Duodenal mucosa (tissue), 2 donors: ENCODE results near the gene PDSS2.

Experiments used
- H3K27ac ChIP-seq: one replicate; pipeline ENCODE4 v1.7.0; 2013; ENCODE audit warnings: low read depth, low read length
- H3K27me3 ChIP-seq, 2 donors: one replicate each; pipeline ENCODE4 v1.7.0; 2013; ENCODE audit warnings: low read length in 2 of 2, control low read depth in 1 of 2; ENCODE audit not compliant: insufficient read depth in 2 of 2, control insufficient read depth in 1 of 2
- H3K36me3 ChIP-seq, 2 donors: one replicate each; pipeline ENCODE4 v1.7.0; 2013; ENCODE audit warnings: low read length in 2 of 2, control low read depth in 1 of 2; ENCODE audit not compliant: insufficient read depth in 2 of 2, control insufficient read depth in 1 of 2
- H3K4me1 ChIP-seq, 2 donors: one replicate each; pipeline ENCODE4 v1.7.0; 2013; ENCODE audit warnings: low read length in 2 of 2, control low read depth in 1 of 2; ENCODE audit not compliant: insufficient read depth in 2 of 2, control insufficient read depth in 1 of 2
- H3K4me3 ChIP-seq, 2 donors: one replicate each; pipeline ENCODE4 v1.7.0; 2013; ENCODE audit warnings: low read length in 2 of 2, low read depth in 1 of 2
- H3K9ac ChIP-seq, 2 donors: one replicate each; pipeline ENCODE4 v1.7.0; 2013; ENCODE audit warnings: low read length in 2 of 2, low read depth in 1 of 2
- H3K9me3 ChIP-seq, 2 donors: one replicate each; pipeline ENCODE4 v1.7.0; 2013; ENCODE audit warnings: low read length in 2 of 2, control low read depth in 1 of 2; ENCODE audit not compliant: control insufficient read depth in 1 of 2

The PDSS2 gene

DNA sequence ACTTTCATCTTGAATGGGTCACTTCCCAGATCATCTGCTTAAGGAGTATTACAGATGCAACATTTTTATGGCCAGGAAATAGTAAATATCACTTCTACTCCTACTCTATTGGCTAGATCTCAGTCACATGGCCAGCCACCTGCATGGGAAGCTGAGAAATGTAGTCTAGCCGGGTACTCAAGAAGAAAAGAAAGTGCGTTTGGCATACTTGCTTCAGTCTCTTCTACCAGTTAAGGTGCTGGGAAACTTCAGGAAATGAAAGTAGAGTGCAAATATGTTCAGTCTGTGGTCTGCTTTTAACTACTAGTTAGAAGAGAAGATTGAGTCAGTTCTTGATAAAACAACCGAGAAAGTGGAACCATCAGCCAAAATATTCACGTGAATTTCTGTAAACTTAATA lies 129.2 kb downstream of the PDSS2 start:
- Histone ChIP-seq H3K4me3 (no peak overlapping the region), H3K9ac (no peak overlapping the region), H3K36me3 (no peaks in the 10 kb centered on the region), H3K9me3 (no peaks in the 10 kb centered on the region), H3K27ac (no peak overlapping the region), H3K4me1 (peaks cover 0 to 5% of the 10 kb centered on the region in 2 donors), H3K27me3 (no peaks in the 10 kb centered on the region)

GRCh38 chr6:107329063-107329860 lies 130.1 kb downstream of the PDSS2 start:
- Histone ChIP-seq H3K27ac (no peak overlapping the region), H3K9ac (no peak overlapping the region), H3K36me3 (no peaks in the 10 kb centered on the region), H3K4me3 (no peak overlapping the region), H3K4me1 (peaks cover 0 to 5% of the 10 kb centered on the region in 2 donors), H3K27me3 (no peaks in the 10 kb centered on the region), H3K9me3 (no peaks in the 10 kb centered on the region)

- no peak overlapping the region for H3K4me3 ChIP-seq
- H3K4me1 ChIP-seq = peaks cover 0 to 5% of the 10 kb centered on the region in 2 donors
- H3K9me3 ChIP-seq = no peaks in the 10 kb centered on the region
- H3K9ac ChIP-seq = no peak overlapping the region
- no peaks in the 10 kb centered on the region for H3K27me3 ChIP-seq
- H3K27ac ChIP-seq = no peak overlapping the region
- H3K36me3 ChIP-seq = no peaks in the 10 kb centered on the region
Measured at GRCh38 chr6:107328081-107328480, 131.3 kb downstream of the PDSS2 start.

DNA sequence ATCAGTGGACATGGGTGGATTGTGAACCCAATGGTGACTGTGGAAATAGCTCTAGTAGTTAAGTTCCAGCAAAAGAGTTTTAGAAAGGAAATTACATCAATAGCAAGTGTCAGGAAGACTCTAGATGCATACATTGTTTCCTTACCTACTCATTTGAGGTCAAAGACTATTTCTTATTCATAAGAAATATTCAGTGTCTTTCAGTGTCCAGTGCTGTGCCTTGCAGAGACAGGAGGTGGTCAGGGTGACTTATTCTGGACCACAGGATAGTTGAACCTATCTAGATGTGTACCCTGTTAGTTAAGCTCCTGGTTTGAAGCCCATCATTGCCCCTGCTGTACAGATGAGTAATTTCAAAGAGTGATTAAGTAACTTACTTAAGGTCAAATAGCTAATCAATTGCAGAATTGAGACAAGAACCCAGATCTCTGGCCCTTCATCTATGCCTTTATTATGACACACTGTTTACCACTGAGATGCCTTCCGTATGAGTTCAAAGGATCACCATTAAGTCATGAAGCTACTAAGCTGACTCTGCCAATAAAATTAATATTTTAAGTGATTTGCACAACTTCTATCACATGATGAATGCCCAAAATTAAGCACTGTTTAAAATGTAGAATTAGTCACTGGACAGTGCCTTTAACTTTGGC lies 136.1 kb downstream of the PDSS2 start:
- Histone ChIP-seq H3K27me3 (no peaks in the 10 kb centered on the region), H3K4me1 (no peaks in the 10 kb centered on the region), H3K27ac (no peak overlapping the region), H3K36me3 (no peaks in the 10 kb centered on the region), H3K9ac (no peak overlapping the region), H3K4me3 (no peak overlapping the region), H3K9me3 (no peaks in the 10 kb centered on the region)

DNA sequence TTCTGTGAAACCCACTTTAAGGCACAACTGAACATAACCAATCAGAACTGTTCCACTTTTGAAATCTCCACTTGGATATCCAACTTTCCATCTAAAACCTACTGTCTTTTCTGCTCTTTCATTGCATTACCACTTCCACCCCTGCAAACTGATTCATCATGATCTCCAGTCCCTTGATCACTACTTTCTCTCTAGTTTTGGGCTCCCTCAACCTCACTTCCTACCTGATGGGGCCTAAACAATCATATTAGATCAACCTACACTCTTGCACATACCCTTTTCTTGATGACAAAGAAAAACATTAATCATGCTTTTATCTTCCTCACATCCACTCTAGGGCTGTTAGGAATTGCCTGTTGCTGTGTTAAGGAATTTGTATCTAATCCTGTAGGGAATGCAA lies 137.6 kb downstream of the PDSS2 start:
- Histone ChIP-seq H3K36me3 (no peaks in the 10 kb centered on the region), H3K9me3 (no peaks in the 10 kb centered on the region), H3K27me3 (no peaks in the 10 kb centered on the region), H3K4me1 (no peaks in the 10 kb centered on the region), H3K9ac (no peak overlapping the region), H3K27ac (no peak overlapping the region), H3K4me3 (no peak overlapping the region)

GRCh38 chr6:107319906-107320530 lies 139.3 kb downstream of the PDSS2 start:
- Histone ChIP-seq H3K4me1 (no peaks in the 10 kb centered on the region), H3K4me3 (no peak overlapping the region), H3K27ac (no peak overlapping the region), H3K36me3 (no peaks in the 10 kb centered on the region), H3K9me3 (no peaks in the 10 kb centered on the region), H3K27me3 (no peaks in the 10 kb centered on the region), H3K9ac (no peak overlapping the region)

DNA sequence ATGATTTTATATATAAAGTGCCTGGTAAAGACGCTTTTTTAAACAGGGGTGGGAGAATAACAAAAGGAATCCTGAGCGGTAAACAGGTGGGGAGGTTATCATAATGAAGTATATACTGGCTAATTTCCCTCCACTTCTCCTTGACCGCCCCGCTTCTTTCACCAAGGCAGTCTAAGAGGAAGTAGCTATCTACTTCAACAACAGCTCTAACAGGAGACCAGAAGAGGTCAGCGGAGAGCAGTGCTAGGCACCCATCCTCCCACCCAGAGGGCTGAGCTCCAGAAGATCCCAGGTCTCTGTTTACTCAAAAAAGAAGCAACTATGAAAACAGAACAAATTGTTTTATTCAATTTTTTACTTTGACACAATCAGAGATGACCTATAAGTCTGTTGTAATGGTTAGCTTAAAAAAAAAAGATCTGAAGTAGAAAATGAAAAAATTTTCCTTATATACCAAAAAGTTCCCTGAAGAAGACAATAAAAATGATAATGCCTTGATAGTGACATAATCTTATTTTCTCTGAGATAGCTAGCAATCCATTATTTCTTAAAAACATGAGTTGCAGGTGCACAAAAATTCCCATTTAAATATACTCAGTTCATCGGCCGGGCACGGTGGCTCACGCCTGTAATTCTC lies 141.1 kb downstream of the PDSS2 start:
- no peaks in the 10 kb centered on the region for H3K27me3 ChIP-seq
- H3K36me3 ChIP-seq = no peaks in the 10 kb centered on the region
- no peak overlapping the region for H3K9ac ChIP-seq

GRCh38 chr6:107315114-107315513 lies 144.2 kb downstream of the PDSS2 start:
- no peaks in the 10 kb centered on the region for H3K9me3 ChIP-seq
- no peak overlapping the region for H3K27ac ChIP-seq
- no peaks in the 10 kb centered on the region for H3K27me3 ChIP-seq

More for the DNA sequence above, 141.1 kb downstream of the PDSS2 start:
- H3K4me3 ChIP-seq = no peak overlapping the region
- no peak overlapping the region for H3K27ac ChIP-seq
- no peaks in the 10 kb centered on the region for H3K9me3 ChIP-seq
- peaks cover 0 to 3% of the 10 kb centered on the region in 2 donors for H3K4me1 ChIP-seq

GRCh38 chr6:107314531-107314939 lies 144.8 kb downstream of the PDSS2 start:
- Histone ChIP-seq H3K9ac (no peak overlapping the region), H3K4me1 (peaks cover 0 to 3% of the 10 kb centered on the region in 2 donors), H3K36me3 (no peaks in the 10 kb centered on the region), H3K27ac (no peak overlapping the region), H3K4me3 (no peak overlapping the region), H3K27me3 (no peaks in the 10 kb centered on the region), H3K9me3 (no peaks in the 10 kb centered on the region)

More at GRCh38 chr6:107315114-107315513, 144.2 kb downstream of the PDSS2 start:
- Histone ChIP-seq H3K9ac (no peak overlapping the region), H3K36me3 (no peaks in the 10 kb centered on the region), H3K4me3 (no peak overlapping the region), H3K4me1 (peaks cover 0 to 3% of the 10 kb centered on the region in 2 donors)

GRCh38 chr6:107313776-107314175 lies 145.6 kb downstream of the PDSS2 start:
- Histone ChIP-seq H3K27ac (no peak overlapping the region), H3K9ac (no peak overlapping the region), H3K36me3 (no peaks in the 10 kb centered on the region), H3K4me1 (peaks cover 0 to 3% of the 10 kb centered on the region in 2 donors), H3K27me3 (no peaks in the 10 kb centered on the region), H3K4me3 (no peak overlapping the region), H3K9me3 (no peaks in the 10 kb centered on the region)
